Smooth muscle cell (in vitro differentiated cells): ENCODE data around the gene SMC6. TPM values are rescaled to one million over a fixed set of nuclear protein-coding genes. Genes with fewer than 3 reads are reported as not detected.

Source experiments
- DNase-seq: peaks from one replicate; lab custom pipeline; 2025; ENCODE audit not compliant: unreplicated experiment; lab: John Stamatoyannopoulos, UW
- H2AFZ ChIP-seq: fragments of 200-600 bp; sonication (generic); 2 replicates; pipeline ENCODE4 v1.6.0; 2016; ENCODE audit warnings: antibody characterized with exemption, low read depth, mild to moderate bottlenecking
- H3F3A ChIP-seq: fragments of 200-600 bp; sonication (generic); 2 replicates; pipeline ENCODE4 v1.6.0; 2017; ENCODE audit warnings: antibody characterized with exemption, low read depth
- H3K27ac ChIP-seq: fragments of 200-600 bp; sonication (generic); 2 replicates; pipeline ENCODE4 v1.5.1; 2016; ENCODE audit warnings: low read depth, mild to moderate bottlenecking
- H3K27me3 ChIP-seq: fragments of 200-600 bp; sonication (generic); 2 replicates; pipeline ENCODE4 v1.6.1; 2016; ENCODE audit warnings: low read depth, mild to moderate bottlenecking
- H3K36me3 ChIP-seq: fragments of 200-600 bp; sonication (generic); 2 replicates; pipeline ENCODE4 v1.5.1; 2016; ENCODE audit warnings: low read depth
- H3K4me1 ChIP-seq: fragments of 200-600 bp; sonication (generic); 2 replicates; pipeline ENCODE4 v1.5.1; 2016; ENCODE audit warnings: low read depth
- H3K4me2 ChIP-seq: fragments of 200-600 bp; sonication (generic); 2 replicates; pipeline ENCODE4 v1.6.0; 2016; ENCODE audit warnings: mild to moderate bottlenecking
- H3K4me3 ChIP-seq: fragments of 200-600 bp; sonication (generic); 2 replicates; pipeline ENCODE4 v1.5.1; 2016; ENCODE audit warnings: mild to moderate bottlenecking
- H3K79me2 ChIP-seq: fragments of 200-600 bp; sonication (generic); 2 replicates; pipeline ENCODE4 v1.6.0; 2016; ENCODE audit warnings: low read depth, mild to moderate bottlenecking
- H3K9ac ChIP-seq: fragments of 200-600 bp; sonication (generic); 2 replicates; pipeline ENCODE4 v1.6.0; 2016; ENCODE audit warnings: low read depth
- H3K9me3 ChIP-seq: fragments of 200-600 bp; sonication (generic); replicated peaks from 2 replicates; pipeline ENCODE4 v1.5.1; 2016; ENCODE audit warnings: low read depth
- H4K20me1 ChIP-seq: fragments of 200-600 bp; sonication (generic); 2 replicates; pipeline ENCODE4 v1.6.0; 2016; ENCODE audit warnings: low read depth
- CTCF ChIP-seq: fragments of 200-600 bp; sonication (generic); IDR thresholded peaks from 2 replicates; pipeline ENCODE4 v1.5.1; 2017; ENCODE audit warnings: borderline replicate concordance, mild to moderate bottlenecking, antibody characterized with exemption; ENCODE audit not compliant: insufficient read depth, poor library complexity, severe bottlenecking
- WGBS: methylation state at CpG from one replicate; pipeline ENCODE4 v1.1.7; 2016; ENCODE audit warnings: low lambda C conversion rate; 5-methylcytosine and 5-hydroxymethylcytosine counted together
- polyA plus RNA-seq: library from polyadenylated mRNA; unstranded; fragments of >200 nt; fragmentation: Nextera tagmentation; extraction: Ambion mirVana; gene quantifications from 2 replicates; pipeline ENCODE4 v1.2.1, GENCODE V29; 2016
- total RNA-seq: library from RNA; depleted of rRNA; stranded (reverse); fragments of >200 nt; gene quantifications from 2 replicates; pipeline ENCODE4 v1.2.3, GENCODE V29; 2014

Gene SMC6
- total and polyA plus RNA-seq, 2 experiments from 2014 or later, result 11.2 to 18.1 TPM

- DNase-seq, result no peak
- 95% methylated on average over 2 of the region's 2 CpGs for WGBS
- no peak overlapping the region for H3K27ac ChIP-seq
Measured at GRCh38 chr2:17759805-17760204, 6.2 kb upstream of the SMC6 start.

GRCh38 chr2:17758118-17758517, 4.5 kb upstream of the SMC6 start:
- TF ChIP-seq CTCF, result no peak
- H4K20me1 ChIP-seq, result peaks cover 3% of the 10 kb centered on the region
- no peak overlapping the region for H3K9ac ChIP-seq
- no peaks in the 10 kb centered on the region for H3F3A ChIP-seq
- H3K4me2 ChIP-seq, result no peak overlapping the region
- peaks cover 45% of the 10 kb centered on the region for H3K79me2 ChIP-seq
- no peak overlapping the region for H3K4me3 ChIP-seq
- H3K27ac ChIP-seq, result no peak overlapping the region
- no peak for DNase-seq
- H2AFZ ChIP-seq, result no peak overlapping the region
- peaks cover 16% of the 10 kb centered on the region for H3K4me1 ChIP-seq
- no peaks in the 10 kb centered on the region for H3K9me3 ChIP-seq
- H3K36me3 ChIP-seq, result no peaks in the 10 kb centered on the region
- H3K27me3 ChIP-seq, result no peaks in the 10 kb centered on the region
- WGBS, result 94% methylated on average over 3 of the region's 3 CpGs

More at GRCh38 chr2:17759805-17760204, 6.2 kb upstream of the SMC6 start:
- Histone ChIP-seq H3K4me3 (no peak overlapping the region), H3K4me2 (no peak overlapping the region), H3K4me1 (peaks cover 14% of the 10 kb centered on the region), H3K9ac (no peak overlapping the region), H3K27me3 (no peaks in the 10 kb centered on the region), H3F3A (no peaks in the 10 kb centered on the region), H2AFZ (no peak overlapping the region), H4K20me1 (peaks cover under 1% of the 10 kb centered on the region), H3K9me3 (no peaks in the 10 kb centered on the region), H3K79me2 (peaks cover 42% of the 10 kb centered on the region), H3K36me3 (no peaks in the 10 kb centered on the region)
- TF ChIP-seq CTCF, result no peak

GRCh38 chr2:17757321-17757720, 3.7 kb upstream of the SMC6 start:
- Histone ChIP-seq H3K4me2 (no peak overlapping the region), H3K9ac (no peak overlapping the region), H2AFZ (no peak overlapping the region)

More at GRCh38 chr2:17757321-17757720, 3.7 kb upstream of the SMC6 start:
- Histone ChIP-seq H3K36me3 (no peaks in the 10 kb centered on the region), H3K4me1 (peaks cover 19% of the 10 kb centered on the region), H3K9me3 (no peaks in the 10 kb centered on the region), H3K27me3 (no peaks in the 10 kb centered on the region), H3F3A (no peaks in the 10 kb centered on the region), H3K27ac (no peak overlapping the region), H4K20me1 (peaks cover 3% of the 10 kb centered on the region), H3K4me3 (no peak overlapping the region), H3K79me2 (peaks cover 52% of the 10 kb centered on the region)
- no peak for TF ChIP-seq CTCF
- DNase-seq, result no peak
- 77% methylated on average over 2 of the region's 2 CpGs for WGBS
